Measurements from ENCODE around the gene NLRC3. TPM values are rescaled to one million over a fixed set of nuclear protein-coding genes. Genes with fewer than 3 reads are reported as not detected.

The NLRC3 gene
- total RNA-seq, 1 donor from 2014 or later: 0.34 TPM

DNA sequence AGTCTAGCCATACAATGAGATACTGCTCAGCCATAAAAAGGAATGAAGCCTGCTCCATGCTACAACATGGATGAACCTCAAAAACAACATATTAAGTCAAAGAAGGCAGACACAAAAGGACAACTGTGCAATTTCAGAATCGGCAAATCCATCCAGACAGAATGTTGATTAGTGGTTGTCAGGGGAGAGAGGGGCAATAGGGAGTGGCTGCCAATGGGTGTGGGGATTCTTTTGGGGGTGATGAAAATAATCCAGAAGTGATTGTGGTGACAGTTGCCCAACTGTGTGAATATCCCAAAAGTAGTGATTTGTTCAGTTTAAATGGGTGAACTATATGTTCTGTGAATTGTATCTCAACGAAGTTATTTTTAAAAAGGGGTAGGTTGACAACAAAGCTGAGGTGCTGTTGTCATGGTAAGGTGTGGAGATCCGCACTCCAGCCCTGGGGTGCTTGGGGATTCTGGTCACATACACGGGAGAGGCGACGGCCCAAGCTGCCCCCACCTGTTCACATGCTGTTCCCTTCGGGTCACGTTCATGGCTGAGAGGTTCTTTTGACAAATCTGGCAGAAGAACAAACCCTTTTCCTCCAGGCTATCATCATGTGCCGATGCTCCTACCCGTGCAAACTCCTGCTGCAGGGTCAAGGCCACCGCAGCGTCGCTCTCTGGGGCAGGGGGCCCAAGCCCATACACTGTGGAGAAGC is 24.6 kb upstream of the NLRC3 start:
- Mint-ChIP-seq H3K36me3 (peaks cover 28% of the 10 kb centered on the region), H3K27me3 (no peaks in the 10 kb centered on the region), H3K4me1 (ENCODE audit: unreplicated experiment) (no peaks in the 10 kb centered on the region), H3K4me3 (no peak overlapping the region), H3K27ac (no peak overlapping the region), H3K9me3 (no peaks in the 10 kb centered on the region)
- no peak for DNase-seq (ENCODE audit: extremely low spot score, unreplicated experiment)
- TF ChIP-seq, protein P1, sequence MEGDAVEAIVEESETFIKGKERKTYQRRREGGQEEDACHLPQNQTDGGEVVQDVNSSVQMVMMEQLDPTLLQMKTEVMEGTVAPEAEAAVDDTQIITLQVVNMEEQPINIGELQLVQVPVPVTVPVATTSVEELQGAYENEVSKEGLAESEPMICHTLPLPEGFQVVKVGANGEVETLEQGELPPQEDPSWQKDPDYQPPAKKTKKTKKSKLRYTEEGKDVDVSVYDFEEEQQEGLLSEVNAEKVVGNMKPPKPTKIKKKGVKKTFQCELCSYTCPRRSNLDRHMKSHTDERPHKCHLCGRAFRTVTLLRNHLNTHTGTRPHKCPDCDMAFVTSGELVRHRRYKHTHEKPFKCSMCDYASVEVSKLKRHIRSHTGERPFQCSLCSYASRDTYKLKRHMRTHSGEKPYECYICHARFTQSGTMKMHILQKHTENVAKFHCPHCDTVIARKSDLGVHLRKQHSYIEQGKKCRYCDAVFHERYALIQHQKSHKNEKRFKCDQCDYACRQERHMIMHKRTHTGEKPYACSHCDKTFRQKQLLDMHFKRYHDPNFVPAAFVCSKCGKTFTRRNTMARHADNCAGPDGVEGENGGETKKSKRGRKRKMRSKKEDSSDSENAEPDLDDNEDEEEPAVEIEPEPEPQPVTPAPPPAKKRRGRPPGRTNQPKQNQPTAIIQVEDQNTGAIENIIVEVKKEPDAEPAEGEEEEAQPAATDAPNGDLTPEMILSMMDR (conservative IDR thresholded peaks at IDR 0.05): no peak

DNA sequence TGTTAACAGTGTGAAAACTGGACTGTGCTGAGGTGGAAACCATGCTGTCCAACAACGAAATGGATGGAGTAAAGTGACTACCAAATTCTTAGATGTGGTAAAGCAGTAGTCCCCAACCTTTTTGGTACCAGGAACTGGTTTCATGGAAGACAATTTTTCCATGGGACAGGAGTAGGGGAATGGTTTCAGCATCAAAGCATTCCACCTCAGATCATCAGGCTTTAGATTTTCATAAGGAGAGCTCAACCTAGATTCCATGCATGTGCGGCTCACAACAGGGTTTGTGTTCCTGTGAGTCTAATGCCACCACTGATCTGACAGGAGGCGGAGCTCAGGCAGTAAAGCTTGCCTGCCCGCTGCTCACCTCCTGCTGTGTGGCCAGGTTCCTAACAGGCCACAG is 22.7 kb upstream of the NLRC3 start:
- no peak for DNase-seq (ENCODE audit: extremely low spot score, unreplicated experiment)
- no peaks in the 10 kb centered on the region for H3K27me3 Mint-ChIP-seq
- H3K27ac Mint-ChIP-seq: no peak overlapping the region
- TF ChIP-seq, protein P1 (conservative IDR thresholded peaks at IDR 0.05): no peak
- no peaks in the 10 kb centered on the region for H3K4me1 Mint-ChIP-seq (ENCODE audit: unreplicated experiment)
- no peak overlapping the region for H3K4me3 Mint-ChIP-seq
- no peaks in the 10 kb centered on the region for H3K9me3 Mint-ChIP-seq
- H3K36me3 Mint-ChIP-seq: peaks cover 28% of the 10 kb centered on the region

DNA sequence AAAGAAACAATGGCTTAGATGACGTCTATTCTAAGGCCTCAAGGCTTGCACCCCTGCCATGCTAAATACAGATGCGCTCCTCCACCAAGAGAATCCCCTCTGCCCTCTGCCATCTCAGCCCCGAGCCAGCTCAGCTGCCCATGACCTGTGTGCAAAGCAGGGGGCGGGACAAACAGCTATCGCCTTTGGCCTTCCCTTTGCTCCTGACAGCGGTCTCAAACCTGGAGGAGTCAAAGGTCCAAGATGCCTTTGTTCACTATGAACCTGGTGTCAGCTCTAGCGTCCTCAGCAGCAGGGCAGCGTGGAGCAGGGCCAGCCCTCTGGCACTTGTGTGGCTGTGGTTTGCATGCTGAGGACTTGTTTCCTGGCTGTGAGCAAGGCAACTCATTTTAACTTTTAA is 21.9 kb upstream of the NLRC3 start:
- Mint-ChIP-seq H3K9me3 (no peaks in the 10 kb centered on the region), H3K4me3 (no peak overlapping the region), H3K4me1 (ENCODE audit: unreplicated experiment) (no peaks in the 10 kb centered on the region), H3K36me3 (peaks cover 28% of the 10 kb centered on the region), H3K27me3 (no peaks in the 10 kb centered on the region), H3K27ac (no peak overlapping the region)
- no peak for DNase-seq (ENCODE audit: extremely low spot score, unreplicated experiment)
- TF ChIP-seq, protein P1 (conservative IDR thresholded peaks at IDR 0.05): no peak

DNA sequence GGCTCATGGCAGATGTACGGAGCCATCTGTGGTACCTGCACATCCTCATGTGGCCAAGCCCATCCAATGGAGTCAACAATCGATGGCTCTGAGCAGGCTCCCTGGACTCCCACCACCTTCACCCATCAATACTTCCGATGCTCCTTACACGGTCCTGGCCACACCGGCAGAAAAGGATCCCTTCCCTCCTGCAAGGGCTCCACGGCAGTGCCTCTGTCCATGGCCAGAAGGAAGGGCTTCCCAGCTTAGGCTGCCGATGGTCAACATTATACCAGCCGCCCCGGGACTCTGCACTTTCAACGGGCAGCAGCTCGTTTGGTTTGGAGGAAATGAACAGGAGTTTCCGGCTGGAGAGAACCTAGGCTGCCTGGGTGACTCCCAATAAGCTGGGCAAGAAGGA is 21.0 kb upstream of the NLRC3 start:
- Mint-ChIP-seq H3K4me1 (ENCODE audit: unreplicated experiment) (no peaks in the 10 kb centered on the region), H3K36me3 (peaks cover 23% of the 10 kb centered on the region), H3K4me3 (no peak overlapping the region), H3K27me3 (no peaks in the 10 kb centered on the region), H3K27ac (no peak overlapping the region), H3K9me3 (no peaks in the 10 kb centered on the region)
- no peak for DNase-seq (ENCODE audit: extremely low spot score, unreplicated experiment)
- TF ChIP-seq, protein P1 (conservative IDR thresholded peaks at IDR 0.05): no peak

DNA sequence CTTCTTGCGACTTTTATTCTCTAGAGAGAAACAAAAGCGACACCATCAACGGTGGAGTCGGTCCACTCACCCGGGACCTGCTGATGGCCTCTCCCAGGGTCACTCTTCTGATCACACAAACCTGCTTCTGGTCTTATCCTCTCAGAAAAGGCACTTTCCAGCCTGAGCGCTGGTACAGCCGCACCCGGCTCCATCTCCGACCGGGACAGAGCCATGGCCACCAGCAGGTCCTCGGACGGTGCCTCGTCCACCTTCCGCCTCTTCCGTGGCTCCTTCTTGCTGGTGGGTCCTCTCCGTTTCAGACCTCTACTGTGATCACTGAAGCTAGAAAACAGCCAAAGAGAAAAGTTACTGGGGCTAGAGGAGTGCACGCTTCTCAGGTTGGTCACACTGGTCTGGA is 20.5 kb upstream of the NLRC3 start:
- H3K9me3 Mint-ChIP-seq: no peaks in the 10 kb centered on the region
- H3K27me3 Mint-ChIP-seq: no peaks in the 10 kb centered on the region
- no peak overlapping the region for H3K4me3 Mint-ChIP-seq
- H3K27ac Mint-ChIP-seq: no peak overlapping the region
- H3K36me3 Mint-ChIP-seq: peaks cover 23% of the 10 kb centered on the region
- H3K4me1 Mint-ChIP-seq (ENCODE audit: unreplicated experiment): no peaks in the 10 kb centered on the region
- TF ChIP-seq, protein P1 (conservative IDR thresholded peaks at IDR 0.05): no peak
- DNase-seq (ENCODE audit: extremely low spot score, unreplicated experiment): no peak
